B cell (primary cell): ENCODE measurements around the gene LEPR. TPM values are rescaled to one million over a fixed set of nuclear protein-coding genes. Genes with fewer than 3 reads are reported as not detected.

Experiments used
- ATAC-seq: fragments of 200-7000 bp; cut with Tn5 transposase; one replicate; pipeline ENCODE4 v1.10.0; 2021; ENCODE audit warnings: low read depth, mild to moderate bottlenecking, moderate number of reproducible peaks, moderate library complexity
- CTCF ChIA-PET: fragments of 350-600 bp; sonication (Branson Sonifier 250); formaldehyde crosslinking; loops from one replicate; lab custom pipeline; 2021; ENCODE audit warnings: antibody characterized with exemption, inconsistent platforms; lab: Charles Lee
- POLR2A ChIA-PET: fragments of 350-600 bp; sonication (Branson Sonifier 250); formaldehyde crosslinking; loops from one replicate; lab custom pipeline; 2021; ENCODE audit warnings: antibody characterized with exemption; lab: Charles Lee
- DNase-seq: peaks from one replicate; pipeline ENCODE4 v3.0.0; 2013
- H2AFZ ChIP-seq: 2 replicates; pipeline ENCODE4 v1.6.1; 2012; ENCODE audit warnings: mild to moderate bottlenecking, low read depth, low read length; ENCODE audit not compliant: insufficient read depth, poor library complexity, severe bottlenecking
- H3K27ac ChIP-seq, 2 donors: 1 replicate in 1 of 2; 2 replicates in 1 of 2; pipeline ENCODE4 v1.5.1; 2012 to 2013; ENCODE audit warnings: low read length in 2 of 2, mild to moderate bottlenecking in 2 of 2, moderate library complexity in 1 of 2
- H3K27me3 ChIP-seq, 4 experiments: fragments of 200-600 bp in 1 of 4; sonication (generic) in 1 of 4; replicated peaks in 1 of 4; 1 replicate in 2 of 4; 2 replicates in 2 of 4; pipeline versions ENCODE4 v1.6.1 to v1.7.0; 2013 to 2016; ENCODE audit warnings: low read length in 3 of 4, mild to moderate bottlenecking in 2 of 4, mixed read lengths in 1 of 4, moderate library complexity in 1 of 4; ENCODE audit not compliant: insufficient read depth in 4 of 4, control insufficient read depth in 3 of 4; ENCODE audit errors: control extremely low read depth in 1 of 4
- H3K36me3 ChIP-seq, 2 experiments: replicated peaks in 1 of 2; 1 replicate in 1 of 2; 2 replicates in 1 of 2; pipeline versions ENCODE4 v1.6.1 to v1.7.1; 2013; ENCODE audit warnings: low read length in 1 of 2; ENCODE audit not compliant: insufficient read depth in 2 of 2, control insufficient read depth in 1 of 2; ENCODE audit errors: control extremely low read depth in 1 of 2, extremely low read depth in 1 of 2
- H3K4me1 ChIP-seq, 2 donors: fragments of 200-600 bp in 1 of 2; sonication (generic) in 1 of 2; 1 replicate in 1 of 2; 2 replicates in 1 of 2; pipeline versions ENCODE4 v1.5.1 to v1.6.1; 2013 to 2017; ENCODE audit warnings: low read length in 2 of 2; ENCODE audit not compliant: control insufficient read depth in 2 of 2, insufficient read depth in 2 of 2
- H3K4me2 ChIP-seq: replicated peaks from 2 replicates; pipeline ENCODE3; 2012; ENCODE audit warnings: mild to moderate bottlenecking, low read depth, low read length; ENCODE audit not compliant: poor library complexity, severe bottlenecking
- H3K4me3 ChIP-seq, 5 experiments: fragments of 200-600 bp in 1 of 5; sonication (generic) in 1 of 5; 1 replicate in 3 of 5; 2 replicates in 2 of 5; pipeline versions ENCODE4 v1.5.1 to v1.7.0; 2011 to 2016; ENCODE audit warnings: low read length in 4 of 5, mild to moderate bottlenecking in 4 of 5, low read depth in 2 of 5, control low read depth in 1 of 5, moderate library complexity in 1 of 5; ENCODE audit not compliant: insufficient read depth in 1 of 5; ENCODE audit errors: control extremely low read depth in 1 of 5, extremely low read depth in 1 of 5
- H3K79me2 ChIP-seq: fragments of 200-600 bp; sonication (generic); one replicate; pipeline ENCODE4 v1.6.0; 2016; ENCODE audit warnings: low read length; ENCODE audit not compliant: control insufficient read depth, insufficient read depth
- H3K9ac ChIP-seq: fragments of 200-600 bp; sonication (generic); 2 replicates; pipeline ENCODE4 v1.6.1; 2017; ENCODE audit warnings: mild to moderate bottlenecking, low read length, moderate library complexity
- H3K9me3 ChIP-seq, 3 donors: one replicate each; pipeline versions ENCODE4 v1.6.1 to v1.7.1; 2013; ENCODE audit warnings: low read length in 2 of 3; ENCODE audit not compliant: control insufficient read depth in 2 of 3, insufficient read depth in 1 of 3; ENCODE audit errors: control extremely low read depth in 1 of 3
- H4K20me1 ChIP-seq: 2 replicates; pipeline ENCODE4 v1.6.0; 2012; ENCODE audit warnings: mild to moderate bottlenecking, low read length; ENCODE audit not compliant: insufficient read depth, control insufficient read depth, poor library complexity, severe bottlenecking
- H3K27ac Mint-ChIP-seq: one replicate; pipeline ENCODE4 v1.8.0; 2021; ENCODE audit warnings: mixed read lengths
- H3K27me3 Mint-ChIP-seq: one replicate; pipeline ENCODE4 v1.8.0; 2021; ENCODE audit warnings: mixed read lengths
- H3K4me1 Mint-ChIP-seq: one replicate; pipeline ENCODE4 v1.8.0; 2021; ENCODE audit warnings: mixed read lengths
- H3K4me3 Mint-ChIP-seq: one replicate; pipeline ENCODE4 v1.8.0; 2021; ENCODE audit warnings: mixed read lengths
- H3K9me3 Mint-ChIP-seq: one replicate; pipeline ENCODE4 v1.8.0; 2022; ENCODE audit warnings: mixed read lengths; ENCODE audit not compliant: insufficient read depth
- EZH2 ChIP-seq: IDR thresholded peaks from 2 replicates; pipeline ENCODE4 v1.6.1; 2012; ENCODE audit warnings: borderline replicate concordance, low read depth, mild to moderate bottlenecking, moderate library complexity, low read length; ENCODE audit not compliant: insufficient read depth, poor library complexity, severe bottlenecking
- WGBS: methylation state at CpG from one replicate; pipeline ENCODE4 v1.1.5; 2013; ENCODE audit warnings: missing lambda C conversion rate; ENCODE audit not compliant: insufficient coverage; 5-methylcytosine and 5-hydroxymethylcytosine counted together
- intact Hi-C: fragments of 100-400 bp; cut with micrococcal nuclease; formaldehyde crosslinking; loops from one replicate; pipeline ENCODE4 v1.10.0; 2022
- polyA plus RNA-seq: library from polyadenylated mRNA; depleted of rRNA; stranded (reverse); fragments of >200 nt; gene quantifications from 2 replicates; pipeline ENCODE4 v1.2.3, GENCODE V29; 2012
- total RNA-seq, 2 donors: library from RNA; stranded (reverse); fragments of 120-200 nt in 1 of 2; gene quantifications; 1 replicate in 1 of 2; 2 replicates in 1 of 2; pipeline versions ENCODE4 v1.2.3 to v1.2.4, GENCODE V29; 2013 to 2022
- TF ChIP-seq, protein P1 (sequence below): fragments of 200-600 bp; IDR thresholded peaks from one replicate; pipeline ENCODE4 v1.8.0; 2022; ENCODE audit warnings: antibody characterized with exemption, mild to moderate bottlenecking

The LEPR gene
- total and polyA plus RNA-seq, 2 donors (not counting 1 experiment from before 2014, with no cell fraction given), result 0.19 to 0.30 TPM

DNA sequence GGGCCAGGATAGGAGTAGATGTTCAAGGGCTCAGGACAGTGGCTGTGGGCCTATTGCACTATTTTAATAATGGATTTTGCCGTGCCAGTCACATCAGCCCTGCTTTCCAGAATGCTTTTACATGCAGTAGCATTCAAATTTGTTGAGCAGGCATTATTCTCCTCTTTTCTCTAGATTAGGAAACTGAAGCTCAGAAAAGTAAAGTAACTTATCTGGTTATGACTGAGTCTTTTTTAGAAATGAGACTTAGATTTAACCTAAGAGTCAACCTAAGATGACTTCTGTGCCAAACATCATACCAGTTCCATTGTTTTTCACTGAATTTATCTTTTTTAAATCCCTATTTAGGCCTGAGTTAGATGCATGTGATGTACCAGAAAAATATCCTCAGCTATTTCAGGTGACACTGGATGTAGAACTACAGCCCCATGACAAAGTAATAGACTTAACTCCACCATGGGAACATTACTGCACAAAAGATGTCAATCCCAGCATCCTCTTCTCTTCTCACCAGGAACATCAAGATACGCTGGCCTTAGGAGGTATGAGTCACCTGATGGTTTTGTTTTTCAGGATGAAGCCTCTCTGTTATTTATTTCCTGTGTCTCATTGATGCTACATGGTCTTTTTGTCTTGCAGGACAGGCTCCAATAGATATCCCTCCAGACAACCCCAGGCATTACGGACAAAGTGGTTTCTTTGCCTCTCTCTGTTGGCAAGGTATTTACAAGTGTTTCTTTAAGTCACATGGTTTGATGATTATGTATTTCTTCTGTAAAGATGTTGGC, 31.4 kb upstream of the LEPR start:
- CTCF ChIA-PET, result no interaction called here
- Histone ChIP-seq H3K36me3 (no peaks in the 10 kb centered on the region), H3K79me2 (no peaks in the 10 kb centered on the region), H3K4me1 (no peaks in the 10 kb centered on the region), H4K20me1 (no peaks in the 10 kb centered on the region), H3K27ac (no peak overlapping the region), H3K27me3 (no peaks in the 10 kb centered on the region), H3K4me2 (no peak overlapping the region), H3K9me3 (no peaks in the 10 kb centered on the region), H3K9ac (no peak overlapping the region), H3K4me3 (no peak overlapping the region), H2AFZ (no peak overlapping the region)
- no peak for DNase-seq
- intact Hi-C loops, result no loop called here
- WGBS, result no CpG with 5 or more reads among the region's 3 CpGs
- Mint-ChIP-seq H3K9me3 (no peaks in the 10 kb centered on the region), H3K4me3 (no peak overlapping the region), H3K27ac (no peak overlapping the region), H3K4me1 (no peaks in the 10 kb centered on the region), H3K27me3 (peaks cover 6% of the 10 kb centered on the region)
- POLR2A ChIA-PET, result no interaction called here
- ATAC-seq, result no peak
- TF ChIP-seq EZH2, result no peak
- TF ChIP-seq, protein P1, sequence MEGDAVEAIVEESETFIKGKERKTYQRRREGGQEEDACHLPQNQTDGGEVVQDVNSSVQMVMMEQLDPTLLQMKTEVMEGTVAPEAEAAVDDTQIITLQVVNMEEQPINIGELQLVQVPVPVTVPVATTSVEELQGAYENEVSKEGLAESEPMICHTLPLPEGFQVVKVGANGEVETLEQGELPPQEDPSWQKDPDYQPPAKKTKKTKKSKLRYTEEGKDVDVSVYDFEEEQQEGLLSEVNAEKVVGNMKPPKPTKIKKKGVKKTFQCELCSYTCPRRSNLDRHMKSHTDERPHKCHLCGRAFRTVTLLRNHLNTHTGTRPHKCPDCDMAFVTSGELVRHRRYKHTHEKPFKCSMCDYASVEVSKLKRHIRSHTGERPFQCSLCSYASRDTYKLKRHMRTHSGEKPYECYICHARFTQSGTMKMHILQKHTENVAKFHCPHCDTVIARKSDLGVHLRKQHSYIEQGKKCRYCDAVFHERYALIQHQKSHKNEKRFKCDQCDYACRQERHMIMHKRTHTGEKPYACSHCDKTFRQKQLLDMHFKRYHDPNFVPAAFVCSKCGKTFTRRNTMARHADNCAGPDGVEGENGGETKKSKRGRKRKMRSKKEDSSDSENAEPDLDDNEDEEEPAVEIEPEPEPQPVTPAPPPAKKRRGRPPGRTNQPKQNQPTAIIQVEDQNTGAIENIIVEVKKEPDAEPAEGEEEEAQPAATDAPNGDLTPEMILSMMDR, result no peak

DNA sequence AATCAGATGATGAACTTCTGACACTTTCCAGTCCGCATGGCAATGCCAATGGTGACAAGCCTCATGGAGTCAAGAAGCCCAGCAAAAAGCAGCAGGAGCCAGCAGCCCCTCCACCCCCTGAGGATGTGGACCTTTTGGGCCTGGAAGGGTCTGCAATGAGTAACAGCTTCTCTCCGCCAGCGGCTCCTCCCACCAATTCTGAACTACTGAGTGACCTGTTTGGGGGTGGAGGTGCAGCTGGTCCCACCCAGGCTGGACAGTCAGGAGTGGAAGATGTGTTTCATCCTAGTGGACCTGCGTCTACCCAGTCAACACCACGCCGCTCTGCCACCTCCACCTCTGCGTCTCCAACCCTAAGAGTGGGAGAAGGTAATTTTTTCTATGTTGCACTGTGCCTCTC, 28.0 kb upstream of the LEPR start:
- Histone ChIP-seq H3K4me1 (no peaks in the 10 kb centered on the region), H4K20me1 (no peaks in the 10 kb centered on the region), H3K36me3 (no peaks in the 10 kb centered on the region), H3K79me2 (no peaks in the 10 kb centered on the region), H3K9me3 (no peaks in the 10 kb centered on the region), H3K27ac (no peak overlapping the region), H3K4me3 (no peak overlapping the region), H3K4me2 (no peak overlapping the region), H2AFZ (no peak overlapping the region), H3K9ac (no peak overlapping the region), H3K27me3 (no peaks in the 10 kb centered on the region)
- Mint-ChIP-seq H3K4me3 (no peak overlapping the region), H3K9me3 (no peaks in the 10 kb centered on the region), H3K27me3 (no peaks in the 10 kb centered on the region), H3K4me1 (no peaks in the 10 kb centered on the region), H3K27ac (no peak overlapping the region)
- no peak for ATAC-seq
- ChIA-PET CTCF (no interaction called here), POLR2A (no interaction called here)
- no peak for TF ChIP-seq EZH2
- TF ChIP-seq, protein P1, result no peak
- WGBS, result 100% methylated on average over 3 of the region's 7 CpGs
- intact Hi-C loops, result no loop called here
- no peak for DNase-seq
